ENCODE measurements around the gene ANAPC4.

ANAPC4 gene

GRCh38 chr4:25330905-25331808 lies 45.9 kb upstream of the ANAPC4 start:
- H3K27ac ChIP-seq (ENCODE audit: low read depth, low read length) = no peak overlapping the region
- H2BK120ac ChIP-seq (ENCODE audit: insufficient read depth, low read length, poor library complexity) = no peak overlapping the region
- no peak overlapping the region for H2BK5ac ChIP-seq (ENCODE audit: low read depth, low read length, poor library complexity)
- H4K91ac ChIP-seq (ENCODE audit: low read depth, low read length) = no peak overlapping the region
- no peak overlapping the region for H3K14ac ChIP-seq (ENCODE audit: low read length)
- no peak overlapping the region for H3K18ac ChIP-seq (ENCODE audit: low read length)
- no peak overlapping the region for H2AFZ ChIP-seq (ENCODE audit: insufficient read depth, low read length, poor library complexity)
- H3K4me3 ChIP-seq (ENCODE audit: low read depth, low read length) = no peak overlapping the region
- peak; percentile 21 to 62 for DNase-seq
- no peaks in the 10 kb centered on the region for H3K4me1 ChIP-seq (ENCODE audit: control insufficient read depth in 1 of 2, insufficient read depth in 2 of 2, low read length in 2 of 2)
- H3K4ac ChIP-seq (ENCODE audit: low read depth, low read length) = no peak overlapping the region
- peak overlapping the region; percentile 33 for H3K23ac ChIP-seq (ENCODE audit: low read length)
- H3K27me3 ChIP-seq (ENCODE audit: insufficient read depth, low read length) = no peaks in the 10 kb centered on the region
- H3K36me3 ChIP-seq (ENCODE audit: control insufficient read depth in 1 of 2, insufficient read depth in 2 of 2, low read length in 2 of 2) = no peaks in the 10 kb centered on the region
- H3K79me1 ChIP-seq (ENCODE audit: low read length) = no peaks in the 10 kb centered on the region
- WGBS (ENCODE audit: extremely low coverage, insufficient coverage, insufficient read length) = no CpG with 5 or more reads among the region's 12 CpGs
- no peak overlapping the region for H3K9ac ChIP-seq (ENCODE audit: low read length)
- H2AK5ac ChIP-seq (ENCODE audit: low read length) = no peak overlapping the region
- no peak overlapping the region for H4K12ac ChIP-seq (ENCODE audit: low read depth, low read length)
- H2BK12ac ChIP-seq (ENCODE audit: low read length) = no peak overlapping the region
- no peaks in the 10 kb centered on the region for H3K79me2 ChIP-seq (ENCODE audit: control insufficient read depth, insufficient read depth, low read length, poor library complexity)
- H3K4me2 ChIP-seq (ENCODE audit: low read length) = no peak overlapping the region
- no peaks in the 10 kb centered on the region for H3K9me3 ChIP-seq (ENCODE audit: insufficient read depth, low read depth, low read length)
- H4K8ac ChIP-seq (ENCODE audit: low read depth, low read length) = no peak overlapping the region

GRCh38 chr4:25343671-25344070 lies 33.4 kb upstream of the ANAPC4 start:
- Histone ChIP-seq H4K91ac (ENCODE audit: low read depth, low read length) (no peak overlapping the region), H4K8ac (ENCODE audit: low read depth, low read length) (no peak overlapping the region), H3K9ac (ENCODE audit: low read length) (no peak overlapping the region), H4K12ac (ENCODE audit: low read depth, low read length) (no peak overlapping the region), H3K27ac (ENCODE audit: low read depth, low read length) (no peak overlapping the region), H3K27me3 (ENCODE audit: insufficient read depth, low read length) (no peaks in the 10 kb centered on the region), H3K4me3 (ENCODE audit: low read depth, low read length) (no peak overlapping the region), H3K18ac (ENCODE audit: low read length) (no peak overlapping the region), H3K14ac (ENCODE audit: low read length) (no peak overlapping the region), H3K4me1 (ENCODE audit: control insufficient read depth in 1 of 2, insufficient read depth in 2 of 2, low read length in 2 of 2) (no peaks in the 10 kb centered on the region), H3K9me3 (ENCODE audit: insufficient read depth, low read depth, low read length) (no peaks in the 10 kb centered on the region), H2AK5ac (ENCODE audit: low read length) (no peak overlapping the region), H3K79me1 (ENCODE audit: low read length) (no peaks in the 10 kb centered on the region), H3K4ac (ENCODE audit: low read depth, low read length) (no peak overlapping the region), H2BK120ac (ENCODE audit: insufficient read depth, low read length, poor library complexity) (no peak overlapping the region), H2BK5ac (ENCODE audit: low read depth, low read length, poor library complexity) (no peak overlapping the region), H3K4me2 (ENCODE audit: low read length) (no peak overlapping the region), H3K23ac (ENCODE audit: low read length) (no peak overlapping the region), H2BK12ac (ENCODE audit: low read length) (no peak overlapping the region), H2AFZ (ENCODE audit: insufficient read depth, low read length, poor library complexity) (no peak overlapping the region), H3K79me2 (ENCODE audit: control insufficient read depth, insufficient read depth, low read length, poor library complexity) (no peaks in the 10 kb centered on the region), H3K36me3 (ENCODE audit: control insufficient read depth in 1 of 2, insufficient read depth in 2 of 2, low read length in 2 of 2) (no peaks in the 10 kb centered on the region)
- no peak for DNase-seq
- no CpG with 5 or more reads among the region's 2 CpGs for WGBS (ENCODE audit: extremely low coverage, insufficient coverage, insufficient read length)

- H3K18ac ChIP-seq (ENCODE audit: low read length) = no peak overlapping the region
- no peak overlapping the region for H3K23ac ChIP-seq (ENCODE audit: low read length)
- H3K4me3 ChIP-seq (ENCODE audit: low read depth, low read length) = no peak overlapping the region
- no peak overlapping the region for H2AK5ac ChIP-seq (ENCODE audit: low read length)
- no peak overlapping the region for H4K12ac ChIP-seq (ENCODE audit: low read depth, low read length)
- H3K79me1 ChIP-seq (ENCODE audit: low read length) = no peaks in the 10 kb centered on the region
- H3K27ac ChIP-seq (ENCODE audit: low read depth, low read length) = no peak overlapping the region
- no peaks in the 10 kb centered on the region for H3K4me1 ChIP-seq (ENCODE audit: control insufficient read depth in 1 of 2, insufficient read depth in 2 of 2, low read length in 2 of 2)
- H2BK12ac ChIP-seq (ENCODE audit: low read length) = no peak overlapping the region
- H4K91ac ChIP-seq (ENCODE audit: low read depth, low read length) = no peak overlapping the region
- no CpG with 5 or more reads among the region's 5 CpGs for WGBS (ENCODE audit: extremely low coverage, insufficient coverage, insufficient read length)
- no peaks in the 10 kb centered on the region for H3K36me3 ChIP-seq (ENCODE audit: control insufficient read depth in 1 of 2, insufficient read depth in 2 of 2, low read length in 2 of 2)
- H2BK5ac ChIP-seq (ENCODE audit: low read depth, low read length, poor library complexity) = no peak overlapping the region
- H3K9ac ChIP-seq (ENCODE audit: low read length) = no peak overlapping the region
- no peaks in the 10 kb centered on the region for H3K27me3 ChIP-seq (ENCODE audit: insufficient read depth, low read length)
- no peak overlapping the region for H3K4ac ChIP-seq (ENCODE audit: low read depth, low read length)
- H4K8ac ChIP-seq (ENCODE audit: low read depth, low read length) = no peak overlapping the region
- H3K14ac ChIP-seq (ENCODE audit: low read length) = no peak overlapping the region
- no peak overlapping the region for H2BK120ac ChIP-seq (ENCODE audit: insufficient read depth, low read length, poor library complexity)
- H3K79me2 ChIP-seq (ENCODE audit: control insufficient read depth, insufficient read depth, low read length, poor library complexity) = no peaks in the 10 kb centered on the region
- H2AFZ ChIP-seq (ENCODE audit: insufficient read depth, low read length, poor library complexity) = no peak overlapping the region
- no peak for DNase-seq
- no peaks in the 10 kb centered on the region for H3K9me3 ChIP-seq (ENCODE audit: insufficient read depth, low read depth, low read length)
- no peak overlapping the region for H3K4me2 ChIP-seq (ENCODE audit: low read length)
Observed at GRCh38 chr4:25345744-25346143, 31.3 kb upstream of the ANAPC4 start.

DNA sequence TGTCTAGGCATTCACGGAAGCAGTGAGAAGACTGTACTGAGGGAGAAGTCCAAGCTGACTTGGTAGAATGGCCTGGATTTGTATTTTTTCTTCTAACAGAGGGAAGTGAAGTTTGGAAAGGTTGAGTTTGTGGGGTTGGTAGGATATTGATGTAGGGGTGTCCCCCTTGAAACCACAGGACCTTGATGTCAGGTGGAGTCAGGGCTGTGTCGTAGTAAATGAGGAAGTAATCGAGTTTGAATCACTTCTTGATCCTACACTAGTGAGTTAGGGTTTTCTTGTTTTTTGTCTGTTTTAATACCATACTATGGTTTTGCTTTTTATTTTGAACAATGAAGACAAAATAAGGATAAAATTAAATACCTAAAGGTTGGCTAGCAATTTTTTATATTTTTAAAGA lies 30.1 kb upstream of the ANAPC4 start:
- no peak overlapping the region for H4K91ac ChIP-seq (ENCODE audit: low read depth, low read length)
- DNase-seq = no peak
- peaks cover 1 to 2% of the 10 kb centered on the region in 2 experiments for H3K4me1 ChIP-seq (ENCODE audit: control insufficient read depth in 1 of 2, insufficient read depth in 2 of 2, low read length in 2 of 2)
- no peak overlapping the region for H4K12ac ChIP-seq (ENCODE audit: low read depth, low read length)
- no peak overlapping the region for H3K23ac ChIP-seq (ENCODE audit: low read length)
- H4K8ac ChIP-seq (ENCODE audit: low read depth, low read length) = no peak overlapping the region
- H3K14ac ChIP-seq (ENCODE audit: low read length) = no peak overlapping the region
- no peaks in the 10 kb centered on the region for H3K79me2 ChIP-seq (ENCODE audit: control insufficient read depth, insufficient read depth, low read length, poor library complexity)
- H2AK5ac ChIP-seq (ENCODE audit: low read length) = no peak overlapping the region
- no peak overlapping the region for H2BK120ac ChIP-seq (ENCODE audit: insufficient read depth, low read length, poor library complexity)
- H2AFZ ChIP-seq (ENCODE audit: insufficient read depth, low read length, poor library complexity) = no peak overlapping the region
- no CpG with 5 or more reads among the region's 3 CpGs for WGBS (ENCODE audit: extremely low coverage, insufficient coverage, insufficient read length)
- H3K4me2 ChIP-seq (ENCODE audit: low read length) = no peak overlapping the region
- H3K4me3 ChIP-seq (ENCODE audit: low read depth, low read length) = no peak overlapping the region
- H3K9me3 ChIP-seq (ENCODE audit: insufficient read depth, low read depth, low read length) = no peaks in the 10 kb centered on the region
- H2BK5ac ChIP-seq (ENCODE audit: low read depth, low read length, poor library complexity) = no peak overlapping the region
- no peaks in the 10 kb centered on the region for H3K79me1 ChIP-seq (ENCODE audit: low read length)
- no peaks in the 10 kb centered on the region for H3K36me3 ChIP-seq (ENCODE audit: control insufficient read depth in 1 of 2, insufficient read depth in 2 of 2, low read length in 2 of 2)
- no peak overlapping the region for H3K9ac ChIP-seq (ENCODE audit: low read length)
- H3K27me3 ChIP-seq (ENCODE audit: insufficient read depth, low read length) = no peaks in the 10 kb centered on the region
- H2BK12ac ChIP-seq (ENCODE audit: low read length) = no peak overlapping the region
- H3K27ac ChIP-seq (ENCODE audit: low read depth, low read length) = no peak overlapping the region
- H3K18ac ChIP-seq (ENCODE audit: low read length) = no peak overlapping the region
- no peak overlapping the region for H3K4ac ChIP-seq (ENCODE audit: low read depth, low read length)
